ENCODE data around the gene BCL11B.
"Not testable (repeated sequence)": the region's sequence is repeated elsewhere in the genome, so short reads cannot be mapped to it uniquely, and the experiment has no call there.

BCL11B gene

GRCh38 chr14:99236386-99237138 lies 35.4 kb downstream of the BCL11B start:
- DNase-seq = no peak

GRCh38 chr14:99235582-99236320 lies 36.2 kb downstream of the BCL11B start:
- no peak for DNase-seq

GRCh38 chr14:99234961-99235571 lies 36.9 kb downstream of the BCL11B start:
- no peak for DNase-seq

GRCh38 chr14:99234355-99234754 lies 37.6 kb downstream of the BCL11B start:
- DNase-seq = no peak

GRCh38 chr14:99233222-99234035 lies 38.6 kb downstream of the BCL11B start:
- DNase-seq = no peak

- no peak for DNase-seq
These were observed 39.2 kb downstream of the BCL11B start for GRCh38 chr14:99232714-99233214.

GRCh38 chr14:99231850-99232713 lies 39.9 kb downstream of the BCL11B start:
- no peak for DNase-seq

- no peak for DNase-seq
These were observed 40.7 kb downstream of the BCL11B start for GRCh38 chr14:99231161-99231849.

- DNase-seq = no peak
These were observed 41.5 kb downstream of the BCL11B start for GRCh38 chr14:99230208-99231151.

GRCh38 chr14:99229654-99230207 lies 42.3 kb downstream of the BCL11B start:
- DNase-seq = peak; percentile 39

- not testable (repeated sequence) for DNase-seq
These were observed 43.2 kb downstream of the BCL11B start for GRCh38 chr14:99228760-99229159.

GRCh38 chr14:99226687-99227086 lies 45.3 kb downstream of the BCL11B start:
- no peak for DNase-seq

- no peak for DNase-seq
These were observed 46.4 kb downstream of the BCL11B start for GRCh38 chr14:99225436-99226203.

- DNase-seq = no peak
These were observed 47.0 kb downstream of the BCL11B start for GRCh38 chr14:99224948-99225347.

GRCh38 chr14:99224116-99224910 lies 47.7 kb downstream of the BCL11B start:
- DNase-seq = no peak

GRCh38 chr14:99221445-99221844 lies 50.6 kb downstream of the BCL11B start:
- DNase-seq = no peak

- no peak for DNase-seq
These were observed 54.7 kb downstream of the BCL11B start for GRCh38 chr14:99217066-99217955.
